Common myeloid progenitor, CD34-positive (primary cell): ENCODE data around the gene SLC12A3.
A peak's percentile ranks its signal among the peaks of the same experiment; 100 is the strongest.

Experiments used
- CTCF ChIA-PET: fragments of 350-600 bp; sonication (Branson Sonifier 250); formaldehyde crosslinking; loops from one replicate; lab custom pipeline; 2021; ENCODE audit warnings: antibody characterized with exemption; lab: Charles Lee
- POLR2A ChIA-PET: fragments of 350-600 bp; sonication (Branson Sonifier 250); formaldehyde crosslinking; loops from one replicate; lab custom pipeline; 2021; ENCODE audit warnings: antibody characterized with exemption; lab: Charles Lee
- DNase-seq, 3 donors: peaks; one replicate each; pipeline versions ENCODE4 v3.0.0 to v3.0.0-alpha.2; 2013
- H3K27ac ChIP-seq, 2 experiments: 1 replicate in 1 of 2; 2 replicates in 1 of 2; pipeline ENCODE4 v1.7.0; 2013; ENCODE audit warnings: inconsistent platforms in 2 of 2, low read length in 2 of 2, mild to moderate bottlenecking in 2 of 2, low read depth in 1 of 2, moderate library complexity in 1 of 2; ENCODE audit not compliant: severe bottlenecking in 2 of 2, insufficient read depth in 1 of 2, poor library complexity in 1 of 2
- H3K27me3 ChIP-seq, 5 experiments: replicated peaks in 2 of 5; 1 replicate in 3 of 5; 2 replicates in 2 of 5; pipeline versions ENCODE4 v1.6.1 to v1.7.0; 2013; ENCODE audit warnings: low read length in 4 of 5, mild to moderate bottlenecking in 2 of 5, moderate library complexity in 2 of 5, inconsistent platforms in 1 of 5; ENCODE audit not compliant: insufficient read depth in 5 of 5, control insufficient read depth in 4 of 5
- H3K36me3 ChIP-seq, 4 experiments: 1 replicate in 2 of 4; 2 replicates in 2 of 4; pipeline versions ENCODE4 v1.6.1 to v1.7.0; 2013; ENCODE audit warnings: low read length in 3 of 4, control low read depth in 1 of 4, mild to moderate bottlenecking in 1 of 4; ENCODE audit not compliant: control insufficient read depth in 4 of 4, insufficient read depth in 4 of 4
- H3K4me1 ChIP-seq, 4 experiments: 1 replicate in 3 of 4; 2 replicates in 1 of 4; pipeline versions ENCODE4 v1.6.1 to v1.7.1; 2013; ENCODE audit warnings: low read length in 3 of 4, mild to moderate bottlenecking in 3 of 4, control low read depth in 1 of 4, inconsistent platforms in 1 of 4, moderate library complexity in 1 of 4; ENCODE audit not compliant: control insufficient read depth in 4 of 4, insufficient read depth in 4 of 4; ENCODE audit errors: control extremely low read depth in 1 of 4
- H3K4me3 ChIP-seq, 7 experiments: 1 replicate in 4 of 7; 2 replicates in 3 of 7; pipeline versions ENCODE4 v1.5.1 to v1.7.0; 2013; ENCODE audit warnings: mild to moderate bottlenecking in 7 of 7, low read length in 6 of 7, moderate library complexity in 6 of 7, inconsistent platforms in 2 of 7, low read depth in 2 of 7, control low read depth in 1 of 7; ENCODE audit not compliant: insufficient read depth in 4 of 7, control insufficient read depth in 1 of 7; ENCODE audit errors: extremely low read depth in 1 of 7
- H3K9me3 ChIP-seq, 5 experiments: 1 replicate in 4 of 5; 2 replicates in 1 of 5; pipeline versions ENCODE4 v1.6.1 to v1.7.1; 2013; ENCODE audit warnings: low read length in 4 of 5, mild to moderate bottlenecking in 2 of 5, inconsistent platforms in 1 of 5, low read depth in 1 of 5, moderate library complexity in 1 of 5; ENCODE audit not compliant: control insufficient read depth in 4 of 5, insufficient read depth in 2 of 5; ENCODE audit errors: control extremely low read depth in 1 of 5
- WGBS: methylation state at CpG from one replicate; pipeline ENCODE4 v1.1.5; 2013; ENCODE audit not compliant: insufficient coverage; 5-methylcytosine and 5-hydroxymethylcytosine counted together

SLC12A3 gene

DNA sequence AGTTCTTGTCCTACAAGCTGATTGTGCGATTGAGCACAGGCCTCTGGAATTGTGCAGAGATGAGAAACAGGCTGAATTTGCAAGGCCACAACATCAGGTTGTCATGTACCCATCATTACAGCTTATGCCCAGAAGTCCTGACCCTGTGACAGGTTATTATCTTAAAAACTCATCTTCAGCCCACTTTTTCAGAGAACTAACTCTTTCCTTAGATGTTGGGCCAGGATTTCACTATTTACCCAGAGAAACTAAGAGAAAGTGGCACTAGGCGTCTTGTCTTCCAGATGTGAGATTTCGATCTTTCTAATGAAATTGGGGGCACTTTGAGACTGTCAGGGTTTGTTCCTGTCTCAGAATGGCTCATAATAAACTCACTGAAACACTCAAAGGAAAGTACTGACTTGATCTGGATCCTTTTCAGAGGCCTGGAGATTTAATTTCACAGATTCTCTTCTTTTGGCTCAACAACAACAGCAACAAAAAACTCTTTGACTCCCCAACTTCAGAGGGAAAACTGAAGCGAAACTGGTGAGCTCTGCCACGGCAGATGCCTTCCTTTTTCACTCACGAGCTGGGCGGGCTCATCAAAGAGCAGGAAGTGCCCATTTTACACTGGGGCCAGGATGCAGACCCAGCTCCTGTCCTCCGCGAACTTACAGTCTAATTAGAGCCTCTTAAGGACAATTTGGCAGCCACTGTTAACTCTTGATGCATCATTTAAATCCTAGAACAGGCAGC lies 17.7 kb upstream of the SLC12A3 start:
- CTCF ChIA-PET: interaction anchor here (1.2 to 1.4 kb wide), 2 partner anchors 19 to 54 kb away, joined by 3 to 6 read pairs; no protein-coding TSS in a partner anchor
- H3K4me3 ChIP-seq: no peak overlapping the region
- POLR2A ChIA-PET: interaction anchor here (1.3 kb wide), 1 partner anchor 12 kb away, joined by 4 read pairs; no protein-coding TSS in a partner anchor
- peak in 1 of 3 donors; percentile 23 for DNase-seq
- no peaks in the 10 kb centered on the region for H3K27me3 ChIP-seq
- H3K4me1 ChIP-seq: peaks cover 4 to 33% (median 28%) of the 10 kb centered on the region in 4 experiments
- H3K36me3 ChIP-seq: peaks cover 11 to 32% (median 25%) of the 10 kb centered on the region in 4 experiments
- 76% methylated on average over 9 of the region's 9 CpGs for WGBS
- H3K9me3 ChIP-seq: no peaks in the 10 kb centered on the region
- H3K27ac ChIP-seq: no peak overlapping the region

DNA sequence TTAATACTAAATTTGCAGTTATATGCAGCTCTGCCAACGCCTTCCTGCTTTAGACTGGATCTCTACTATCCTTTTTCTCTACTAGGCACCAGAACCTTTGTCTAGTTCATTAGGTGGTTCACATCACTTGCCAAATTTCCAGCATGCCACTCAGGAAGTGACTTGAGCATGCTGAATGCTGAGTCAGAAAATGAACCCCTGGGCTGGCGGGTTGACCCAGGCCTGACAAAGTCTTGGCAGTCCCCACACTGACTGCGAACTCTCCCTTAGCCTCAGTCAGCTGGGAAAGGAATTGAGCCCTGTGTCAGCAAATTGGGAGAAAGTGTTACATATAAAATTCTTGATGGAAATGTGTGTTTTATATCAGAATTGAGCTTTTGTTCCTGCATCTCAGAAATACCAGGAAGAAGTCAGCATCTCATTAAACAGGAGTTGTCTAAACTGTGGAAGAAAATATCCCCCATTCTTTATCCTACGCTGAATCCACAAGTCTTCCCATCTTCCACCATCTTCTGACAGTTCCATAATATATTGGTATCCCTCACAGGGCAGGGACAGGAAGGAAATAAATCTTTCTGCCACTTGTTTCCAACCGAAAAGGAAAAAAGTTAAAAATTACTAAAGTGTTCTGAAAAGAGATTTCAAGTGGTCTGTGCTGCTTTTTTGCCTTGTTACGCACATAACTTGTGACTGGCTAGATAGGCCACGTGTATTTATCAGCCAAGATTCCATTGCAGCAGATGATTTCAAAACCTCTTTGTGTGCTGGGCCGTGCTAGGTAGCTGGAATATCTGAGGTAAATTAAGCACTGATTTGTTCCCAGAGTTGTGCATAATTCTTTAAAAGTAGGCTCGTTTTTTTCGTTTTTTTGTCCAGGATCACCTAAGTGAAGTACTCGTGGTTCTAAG lies 16.7 kb upstream of the SLC12A3 start:
- CTCF ChIA-PET: interaction anchor here (0.6 to 1.5 kb wide), 8 partner anchors 8 to 292 kb away, joined by 3 to 8 read pairs (median 4); no protein-coding TSS in a partner anchor
- POLR2A ChIA-PET: interaction anchor here (1.3 kb wide), 1 partner anchor 11 kb away, joined by 4 read pairs; no protein-coding TSS in a partner anchor
- H3K27me3 ChIP-seq: no peaks in the 10 kb centered on the region
- H3K27ac ChIP-seq: no peak overlapping the region
- no peaks in the 10 kb centered on the region for H3K9me3 ChIP-seq
- H3K4me3 ChIP-seq: no peak overlapping the region
- peaks cover 8 to 24% (median 15%) of the 10 kb centered on the region in 4 experiments for H3K36me3 ChIP-seq
- peaks cover 4 to 38% (median 31%) of the 10 kb centered on the region in 4 experiments for H3K4me1 ChIP-seq
- WGBS: 61% methylated on average over 10 of the region's 11 CpGs
- peak; percentile 49 to 67 (median 57) for DNase-seq

DNA sequence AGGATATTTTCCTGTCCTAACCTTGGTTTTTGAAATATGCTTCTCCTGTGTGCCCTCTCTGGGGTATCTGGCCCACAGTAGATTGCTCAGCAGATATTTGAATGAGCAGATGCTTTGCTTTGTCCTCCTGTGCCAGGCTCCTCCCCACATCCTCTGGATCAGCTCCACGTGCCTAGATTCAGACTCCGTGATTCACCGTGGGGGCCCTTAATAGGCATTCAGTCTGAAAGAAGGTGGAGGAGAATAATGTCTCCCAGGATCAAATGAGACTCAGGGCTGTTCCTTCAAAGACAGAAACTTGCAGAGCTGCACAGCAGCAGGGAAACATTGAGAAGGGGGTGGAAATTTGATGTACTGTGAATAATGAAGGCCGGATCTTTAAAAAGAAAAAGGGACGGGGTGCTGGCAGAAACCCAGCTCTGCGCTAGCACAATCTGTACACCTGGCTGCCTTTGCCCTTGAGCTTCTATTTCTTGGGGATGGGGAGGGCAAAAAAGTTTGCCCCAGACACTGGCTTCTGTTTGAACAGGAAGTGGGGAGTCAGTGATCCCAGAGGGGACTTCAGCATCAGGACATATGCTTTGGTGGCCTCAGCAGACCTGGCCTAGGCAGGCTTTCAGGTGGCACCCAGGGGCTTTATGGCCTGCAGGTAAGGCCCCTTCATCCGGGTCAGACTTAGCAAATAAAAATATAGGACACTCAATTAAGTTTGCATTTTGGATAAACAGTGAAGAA lies 15.9 kb upstream of the SLC12A3 start:
- WGBS: 92% methylated on average over 6 of the region's 7 CpGs
- Histone ChIP-seq H3K9me3 (no peaks in the 10 kb centered on the region), H3K36me3 (peaks cover 3 to 18% (median 10%) of the 10 kb centered on the region in 4 experiments), H3K27me3 (no peaks in the 10 kb centered on the region), H3K4me1 (peaks cover 4 to 38% (median 31%) of the 10 kb centered on the region in 4 experiments), H3K27ac (no peak overlapping the region), H3K4me3 (no peak overlapping the region)
- POLR2A ChIA-PET: interaction anchor here (0.6 kb wide), 1 partner anchor 18 kb away, joined by 3 read pairs; no protein-coding TSS in a partner anchor
- no peak for DNase-seq
- CTCF ChIA-PET: interaction anchor here (0.6 to 1.8 kb wide), 7 partner anchors 9 to 293 kb away, joined by 3 to 8 read pairs (median 4); no protein-coding TSS in a partner anchor

DNA sequence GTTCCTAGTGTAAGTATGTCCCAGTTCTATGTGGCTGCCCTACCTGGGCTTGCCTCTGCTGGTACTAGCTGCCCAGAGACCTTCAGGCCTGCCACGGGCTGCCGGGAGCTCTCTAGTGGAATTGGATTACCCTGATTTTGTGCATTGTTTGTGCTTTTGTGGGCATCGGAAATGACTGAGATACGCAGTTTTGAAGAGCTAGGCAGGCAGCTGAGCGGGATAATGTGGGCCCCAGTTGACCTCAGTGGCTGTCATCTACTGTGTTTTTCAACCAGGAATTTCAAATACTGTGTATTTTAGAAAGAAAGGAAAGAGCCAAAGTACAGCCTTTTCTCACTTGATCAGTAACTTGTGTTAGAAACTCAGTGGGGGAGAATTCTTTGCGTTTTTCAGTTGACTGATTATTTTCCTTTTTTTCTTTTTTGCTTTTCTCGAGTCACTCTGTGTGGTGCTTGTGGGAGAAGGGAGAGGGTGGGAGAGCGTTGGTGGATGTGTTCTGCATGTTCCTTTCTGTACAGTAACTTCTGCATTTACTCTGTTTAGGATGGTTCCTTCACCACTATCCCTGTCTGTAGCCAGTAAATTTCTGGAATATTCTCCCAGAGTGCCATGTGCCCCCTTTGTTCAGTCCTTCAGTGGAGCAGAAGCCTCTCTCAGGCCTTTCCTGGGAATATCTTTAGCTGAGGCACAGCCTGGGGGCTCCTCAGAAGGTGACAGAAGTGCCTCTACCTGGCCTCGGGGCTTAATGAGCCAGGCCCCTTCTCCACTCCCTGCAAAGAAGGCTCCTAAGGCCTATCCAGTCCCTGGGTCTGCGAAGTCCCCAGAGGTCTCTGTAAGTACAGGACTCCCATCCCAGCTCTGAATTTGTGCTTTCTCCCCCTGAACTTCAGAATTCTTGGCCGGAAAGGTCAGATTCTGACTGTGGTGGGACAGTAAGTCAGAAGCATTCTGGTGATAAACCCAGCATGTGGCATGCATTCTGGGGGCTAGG lies 15.0 kb upstream of the SLC12A3 start:
- no peak overlapping the region for H3K27ac ChIP-seq
- POLR2A ChIA-PET: interaction anchor here (0.6 kb wide), 1 partner anchor 19 kb away, joined by 3 read pairs; no protein-coding TSS in a partner anchor
- H3K9me3 ChIP-seq: no peaks in the 10 kb centered on the region
- peaks cover 4 to 38% (median 31%) of the 10 kb centered on the region in 4 experiments for H3K4me1 ChIP-seq
- H3K4me3 ChIP-seq: no peak overlapping the region
- H3K27me3 ChIP-seq: no peaks in the 10 kb centered on the region
- peak in 1 of 3 donors; percentile 18 for DNase-seq
- H3K36me3 ChIP-seq: peaks cover 1 to 9% (median 5%) of the 10 kb centered on the region in 4 experiments
- WGBS: 79% methylated on average over 8 of the region's 11 CpGs
- CTCF ChIA-PET: interaction anchor here (0.7 to 4.7 kb wide), 9 partner anchors 8 to 244 kb away, joined by 3 to 37 read pairs (median 3); no protein-coding TSS in a partner anchor

DNA sequence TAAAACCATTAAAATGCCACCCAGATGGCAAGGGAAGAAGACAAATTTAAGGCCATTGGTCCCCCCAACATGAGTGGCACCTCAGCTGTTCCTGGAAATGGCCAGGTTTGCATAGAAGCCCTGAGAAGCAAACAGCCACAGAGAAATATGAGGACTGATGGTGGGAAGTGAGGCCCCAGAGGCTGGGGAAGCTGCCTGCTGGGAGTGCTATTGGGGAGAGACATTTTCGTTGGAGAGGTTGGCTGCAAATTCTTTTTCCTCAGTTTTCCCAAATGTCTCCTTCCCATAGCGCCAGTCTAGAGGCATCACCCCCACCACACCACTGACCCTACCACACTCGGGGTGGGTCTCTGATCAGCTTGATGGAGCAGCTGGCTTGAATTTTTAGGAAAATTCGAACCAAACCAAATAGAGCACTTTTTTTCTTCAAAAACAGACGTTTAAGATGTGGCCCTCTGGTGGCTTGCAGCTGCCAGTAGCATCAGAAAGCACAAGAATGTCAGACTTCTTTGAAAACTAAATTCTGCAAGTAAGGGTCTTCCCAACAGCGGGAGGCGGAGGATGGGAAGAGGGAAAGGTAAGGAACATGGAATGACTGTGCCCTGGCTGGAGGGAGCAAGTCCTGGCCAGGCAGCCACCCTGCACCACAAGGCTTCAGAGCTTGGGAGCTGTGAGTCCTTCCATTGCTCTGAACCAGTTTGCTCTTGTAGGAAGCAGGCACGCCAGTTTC lies 13.2 kb upstream of the SLC12A3 start:
- DNase-seq: peak in 2 of 3 donors; percentile 49 to 55
- ChIA-PET CTCF (interaction anchor here (0.9 to 4.7 kb wide), 10 partner anchors 8 to 116 kb away, joined by 3 to 37 read pairs (median 5); no protein-coding TSS in a partner anchor), POLR2A (interaction anchor here (0.5 kb wide), 1 partner anchor 334 kb away, joined by 6 read pairs; the partner anchor contains the start of genes PSME3IP1 and RSPRY1)
- peaks cover 4 to 38% (median 31%) of the 10 kb centered on the region in 4 experiments for H3K4me1 ChIP-seq
- H3K4me3 ChIP-seq: no peak overlapping the region
- no peaks in the 10 kb centered on the region for H3K27me3 ChIP-seq
- no peaks in the 10 kb centered on the region for H3K36me3 ChIP-seq
- H3K9me3 ChIP-seq: no peaks in the 10 kb centered on the region
- H3K27ac ChIP-seq: no peak overlapping the region
- WGBS: 65% methylated on average over 7 of the region's 8 CpGs
